ENCODE results near the gene CAB39.

GRCh38 chr2:230842473-230842872 lies 129.8 kb downstream of the CAB39 start:
- TF ChIP-seq, protein P1, sequence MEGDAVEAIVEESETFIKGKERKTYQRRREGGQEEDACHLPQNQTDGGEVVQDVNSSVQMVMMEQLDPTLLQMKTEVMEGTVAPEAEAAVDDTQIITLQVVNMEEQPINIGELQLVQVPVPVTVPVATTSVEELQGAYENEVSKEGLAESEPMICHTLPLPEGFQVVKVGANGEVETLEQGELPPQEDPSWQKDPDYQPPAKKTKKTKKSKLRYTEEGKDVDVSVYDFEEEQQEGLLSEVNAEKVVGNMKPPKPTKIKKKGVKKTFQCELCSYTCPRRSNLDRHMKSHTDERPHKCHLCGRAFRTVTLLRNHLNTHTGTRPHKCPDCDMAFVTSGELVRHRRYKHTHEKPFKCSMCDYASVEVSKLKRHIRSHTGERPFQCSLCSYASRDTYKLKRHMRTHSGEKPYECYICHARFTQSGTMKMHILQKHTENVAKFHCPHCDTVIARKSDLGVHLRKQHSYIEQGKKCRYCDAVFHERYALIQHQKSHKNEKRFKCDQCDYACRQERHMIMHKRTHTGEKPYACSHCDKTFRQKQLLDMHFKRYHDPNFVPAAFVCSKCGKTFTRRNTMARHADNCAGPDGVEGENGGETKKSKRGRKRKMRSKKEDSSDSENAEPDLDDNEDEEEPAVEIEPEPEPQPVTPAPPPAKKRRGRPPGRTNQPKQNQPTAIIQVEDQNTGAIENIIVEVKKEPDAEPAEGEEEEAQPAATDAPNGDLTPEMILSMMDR (IDR thresholded peaks at IDR 0.05), result no peak
- TF ChIP-seq POLR2A (IDR thresholded peaks at IDR 0.05), result no peak
